ENCODE measurements around the gene UBE2F.

The UBE2F gene

DNA sequence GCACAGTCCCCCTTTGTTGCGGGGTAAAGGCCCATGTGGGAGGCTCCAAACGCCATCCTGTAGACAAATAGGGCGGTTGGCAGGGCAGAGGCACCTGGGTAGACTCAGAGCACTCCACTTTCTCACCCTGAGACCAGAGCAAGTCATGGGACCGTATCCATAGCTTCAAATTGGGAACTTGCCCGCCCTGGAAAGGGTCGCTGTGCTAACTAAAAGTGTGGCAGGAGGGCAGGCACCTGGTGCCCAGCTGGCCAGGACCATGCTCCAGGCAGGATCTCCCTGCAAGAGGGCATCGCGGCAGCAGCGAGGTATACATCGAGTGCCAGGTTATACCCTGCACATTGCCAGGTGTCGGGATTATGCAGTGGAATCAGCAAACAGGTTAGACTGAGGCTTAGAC lies 73.2 kb downstream of the UBE2F start:
- Histone ChIP-seq H3K4me3 (ENCODE audit: low read length) (no peak overlapping the region), H3K9me3 (ENCODE audit: insufficient read depth, low read length) (no peaks in the 10 kb centered on the region), H3K4me1 (ENCODE audit: low read length) (no peaks in the 10 kb centered on the region), H2AFZ (ENCODE audit: low read depth, low read length) (no peak overlapping the region), H3K9ac (ENCODE audit: low read length) (no peak overlapping the region), H3K4me2 (ENCODE audit: low read length) (no peak overlapping the region), H4K20me1 (ENCODE audit: insufficient read depth, low read length) (no peaks in the 10 kb centered on the region), H3K27me3 (ENCODE audit: low read depth, low read length) (no peaks in the 10 kb centered on the region), H3K36me3 (replicated peaks; ENCODE audit: low read depth, low read length) (no peaks in the 10 kb centered on the region), H3K27ac (ENCODE audit: low read length) (no peak overlapping the region), H3K79me2 (ENCODE audit: low read length) (no peaks in the 10 kb centered on the region)
- TF ChIP-seq, protein P1, sequence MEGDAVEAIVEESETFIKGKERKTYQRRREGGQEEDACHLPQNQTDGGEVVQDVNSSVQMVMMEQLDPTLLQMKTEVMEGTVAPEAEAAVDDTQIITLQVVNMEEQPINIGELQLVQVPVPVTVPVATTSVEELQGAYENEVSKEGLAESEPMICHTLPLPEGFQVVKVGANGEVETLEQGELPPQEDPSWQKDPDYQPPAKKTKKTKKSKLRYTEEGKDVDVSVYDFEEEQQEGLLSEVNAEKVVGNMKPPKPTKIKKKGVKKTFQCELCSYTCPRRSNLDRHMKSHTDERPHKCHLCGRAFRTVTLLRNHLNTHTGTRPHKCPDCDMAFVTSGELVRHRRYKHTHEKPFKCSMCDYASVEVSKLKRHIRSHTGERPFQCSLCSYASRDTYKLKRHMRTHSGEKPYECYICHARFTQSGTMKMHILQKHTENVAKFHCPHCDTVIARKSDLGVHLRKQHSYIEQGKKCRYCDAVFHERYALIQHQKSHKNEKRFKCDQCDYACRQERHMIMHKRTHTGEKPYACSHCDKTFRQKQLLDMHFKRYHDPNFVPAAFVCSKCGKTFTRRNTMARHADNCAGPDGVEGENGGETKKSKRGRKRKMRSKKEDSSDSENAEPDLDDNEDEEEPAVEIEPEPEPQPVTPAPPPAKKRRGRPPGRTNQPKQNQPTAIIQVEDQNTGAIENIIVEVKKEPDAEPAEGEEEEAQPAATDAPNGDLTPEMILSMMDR (IDR thresholded peaks at IDR 0.05; ENCODE audit: low read depth, low read length) = no peak
- no peak for TF ChIP-seq EZH2phosphoT487 (IDR thresholded peaks at IDR 0.05; ENCODE audit: low read depth)

DNA sequence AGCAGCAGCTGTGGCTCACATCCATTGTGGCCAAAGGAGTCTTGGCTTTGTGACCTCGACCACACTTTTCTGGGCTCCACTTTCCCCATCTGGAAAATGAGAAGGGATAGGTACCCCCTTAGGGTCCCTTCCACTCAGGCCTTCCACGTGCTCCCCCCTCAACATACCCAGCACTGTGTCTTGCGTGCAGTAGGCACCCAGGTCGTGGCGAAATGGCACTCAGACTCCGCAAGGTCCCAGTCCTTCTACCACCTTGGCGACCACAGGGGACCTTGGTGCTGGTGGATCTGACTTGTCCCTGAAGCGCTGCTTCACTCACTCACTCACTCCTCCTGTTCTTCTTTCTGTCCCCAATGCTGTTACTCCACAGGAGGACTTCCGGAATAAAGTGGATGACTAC lies 74.1 kb downstream of the UBE2F start:
- no peaks in the 10 kb centered on the region for H3K36me3 ChIP-seq (replicated peaks; ENCODE audit: low read depth, low read length)

DNA sequence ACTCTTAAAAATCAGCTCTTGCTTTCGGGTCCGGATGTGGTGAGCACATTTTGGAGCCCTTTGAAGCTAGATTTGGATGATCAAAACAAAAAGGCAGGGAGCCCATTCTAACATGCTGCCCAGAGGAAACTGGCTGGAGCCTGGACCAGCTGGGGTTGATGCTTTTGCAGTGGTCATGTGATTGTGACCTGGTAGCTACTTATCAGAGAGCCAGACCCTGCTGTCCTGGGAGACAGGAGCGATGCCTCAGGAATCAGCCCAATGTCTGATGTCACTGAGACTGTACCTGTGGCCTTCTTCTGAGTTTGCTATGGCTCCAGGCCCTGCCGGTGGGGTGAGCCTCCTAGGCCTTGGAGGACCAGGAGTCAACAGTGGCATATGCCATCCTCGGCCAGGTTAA lies 75.3 kb downstream of the UBE2F start:
- Histone ChIP-seq H3K4me2 (ENCODE audit: low read length) (no peak overlapping the region), H3K79me2 (ENCODE audit: low read length) (no peaks in the 10 kb centered on the region), H3K4me3 (ENCODE audit: low read length) (no peak overlapping the region), H3K27me3 (ENCODE audit: low read depth, low read length) (no peaks in the 10 kb centered on the region), H4K20me1 (ENCODE audit: insufficient read depth, low read length) (no peaks in the 10 kb centered on the region), H2AFZ (ENCODE audit: low read depth, low read length) (no peak overlapping the region), H3K27ac (ENCODE audit: low read length) (no peak overlapping the region), H3K4me1 (ENCODE audit: low read length) (no peaks in the 10 kb centered on the region), H3K36me3 (replicated peaks; ENCODE audit: low read depth, low read length) (no peaks in the 10 kb centered on the region), H3K9ac (ENCODE audit: low read length) (no peak overlapping the region), H3K9me3 (ENCODE audit: insufficient read depth, low read length) (no peaks in the 10 kb centered on the region)
- no peak for TF ChIP-seq EZH2phosphoT487 (IDR thresholded peaks at IDR 0.05; ENCODE audit: low read depth)
- TF ChIP-seq, protein P1 (IDR thresholded peaks at IDR 0.05; ENCODE audit: low read depth, low read length) = no peak

More for the DNA sequence above, 74.1 kb downstream of the UBE2F start:
- no peaks in the 10 kb centered on the region for H3K4me1 ChIP-seq (ENCODE audit: low read length)
- no peak overlapping the region for H3K9ac ChIP-seq (ENCODE audit: low read length)
- no peak overlapping the region for H2AFZ ChIP-seq (ENCODE audit: low read depth, low read length)
- no peak overlapping the region for H3K4me2 ChIP-seq (ENCODE audit: low read length)
- TF ChIP-seq EZH2phosphoT487 (IDR thresholded peaks at IDR 0.05; ENCODE audit: low read depth) = no peak
- TF ChIP-seq, protein P1 (IDR thresholded peaks at IDR 0.05; ENCODE audit: low read depth, low read length) = no peak
- H3K4me3 ChIP-seq (ENCODE audit: low read length) = no peak overlapping the region
- no peaks in the 10 kb centered on the region for H3K79me2 ChIP-seq (ENCODE audit: low read length)
- H4K20me1 ChIP-seq (ENCODE audit: insufficient read depth, low read length) = no peaks in the 10 kb centered on the region
- no peaks in the 10 kb centered on the region for H3K9me3 ChIP-seq (ENCODE audit: insufficient read depth, low read length)
- H3K27ac ChIP-seq (ENCODE audit: low read length) = no peak overlapping the region
- H3K27me3 ChIP-seq (ENCODE audit: low read depth, low read length) = no peaks in the 10 kb centered on the region

DNA sequence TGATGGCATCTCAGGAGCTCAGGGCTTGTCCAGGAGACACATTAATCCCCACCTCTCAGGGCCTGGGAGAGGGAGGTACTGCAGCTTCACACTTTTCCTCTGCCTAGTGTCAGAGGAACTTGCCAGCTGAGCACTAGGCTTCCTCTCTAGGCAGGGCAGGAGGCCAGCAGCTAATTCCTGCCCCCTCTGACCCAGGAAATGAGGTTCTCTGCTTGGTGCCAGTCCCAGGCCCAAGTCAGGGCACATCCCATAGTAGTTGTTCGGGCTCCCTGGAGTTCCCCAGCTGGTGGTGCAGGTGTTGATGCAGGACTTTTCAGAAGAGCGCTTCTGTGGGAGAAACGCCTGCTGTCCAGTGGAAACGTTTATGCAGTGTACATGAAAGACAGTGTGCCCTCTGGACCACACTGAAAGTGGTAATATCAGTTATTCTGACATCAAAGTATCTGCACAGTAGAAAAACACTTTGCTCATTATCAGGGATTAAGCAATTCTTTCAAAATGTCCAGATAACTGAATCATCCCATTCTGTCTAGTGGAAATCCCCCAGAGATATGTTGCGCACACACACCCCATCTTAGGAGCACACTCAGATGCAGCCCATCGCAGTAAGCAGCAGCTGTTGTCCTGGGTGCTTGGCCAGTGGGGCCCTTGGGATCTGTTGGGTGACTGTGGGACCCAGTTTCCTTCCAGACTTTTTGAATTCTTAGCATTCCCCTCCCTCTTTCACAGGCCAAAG lies 76.2 kb downstream of the UBE2F start:
- Histone ChIP-seq H3K9ac (ENCODE audit: low read length) (no peak overlapping the region), H4K20me1 (ENCODE audit: insufficient read depth, low read length) (no peaks in the 10 kb centered on the region), H3K4me2 (ENCODE audit: low read length) (no peak overlapping the region), H3K4me1 (ENCODE audit: low read length) (no peaks in the 10 kb centered on the region), H2AFZ (ENCODE audit: low read depth, low read length) (no peak overlapping the region), H3K36me3 (replicated peaks; ENCODE audit: low read depth, low read length) (no peaks in the 10 kb centered on the region), H3K79me2 (ENCODE audit: low read length) (no peaks in the 10 kb centered on the region), H3K27ac (ENCODE audit: low read length) (no peak overlapping the region), H3K9me3 (ENCODE audit: insufficient read depth, low read length) (no peaks in the 10 kb centered on the region), H3K4me3 (ENCODE audit: low read length) (no peak overlapping the region), H3K27me3 (ENCODE audit: low read depth, low read length) (no peaks in the 10 kb centered on the region)
- TF ChIP-seq, protein P1 (IDR thresholded peaks at IDR 0.05; ENCODE audit: low read depth, low read length) = no peak
- TF ChIP-seq EZH2phosphoT487 (IDR thresholded peaks at IDR 0.05; ENCODE audit: low read depth) = no peak
